Osteocyte (in vitro differentiated cells): ENCODE results near the gene ETHE1. TPM values are rescaled to one million over a fixed set of nuclear protein-coding genes. Genes with fewer than 3 reads are reported as not detected.

ENCODE experiments used
- DNase-seq: peaks from one replicate; pipeline ENCODE4 v3.0.0; 2021; ENCODE audit warnings: mixed read lengths; ENCODE audit not compliant: unreplicated experiment; ENCODE audit errors: extremely low spot score
- H3K27ac Mint-ChIP-seq: one replicate; pipeline ENCODE4 v1.8.0; 2021; ENCODE audit warnings: mild to moderate bottlenecking, mixed read lengths; ENCODE audit not compliant: unreplicated experiment
- H3K27me3 Mint-ChIP-seq: one replicate; pipeline ENCODE4 v1.8.0; 2021; ENCODE audit warnings: mixed read lengths; ENCODE audit not compliant: unreplicated experiment
- H3K36me3 Mint-ChIP-seq: one replicate; pipeline ENCODE4 v1.8.0; 2021; ENCODE audit warnings: mixed read lengths; ENCODE audit not compliant: unreplicated experiment
- H3K4me1 Mint-ChIP-seq: one replicate; pipeline ENCODE4 v1.8.0; 2021; ENCODE audit warnings: mixed read lengths; ENCODE audit not compliant: unreplicated experiment
- H3K4me3 Mint-ChIP-seq: one replicate; pipeline ENCODE4 v1.8.0; 2021; ENCODE audit warnings: mild to moderate bottlenecking, moderate library complexity, mixed read lengths; ENCODE audit not compliant: unreplicated experiment
- H3K9me3 Mint-ChIP-seq: one replicate; pipeline ENCODE4 v1.8.0; 2021; ENCODE audit warnings: mixed read lengths; ENCODE audit not compliant: unreplicated experiment
- total RNA-seq: library from RNA; stranded (reverse); gene quantifications from 2 replicates; pipeline ENCODE4 v1.2.1, GENCODE V29; 2021
- TF ChIP-seq, protein P1 (sequence below): fragments of 200-600 bp; sonication (generic); IDR thresholded peaks from 2 replicates; pipeline ENCODE4 v1.5.0; 2021; ENCODE audit warnings: antibody characterized with exemption, mild to moderate bottlenecking, moderate library complexity

The ETHE1 gene
- total RNA-seq, 1 donor from 2014 or later = 41.8 TPM

DNA sequence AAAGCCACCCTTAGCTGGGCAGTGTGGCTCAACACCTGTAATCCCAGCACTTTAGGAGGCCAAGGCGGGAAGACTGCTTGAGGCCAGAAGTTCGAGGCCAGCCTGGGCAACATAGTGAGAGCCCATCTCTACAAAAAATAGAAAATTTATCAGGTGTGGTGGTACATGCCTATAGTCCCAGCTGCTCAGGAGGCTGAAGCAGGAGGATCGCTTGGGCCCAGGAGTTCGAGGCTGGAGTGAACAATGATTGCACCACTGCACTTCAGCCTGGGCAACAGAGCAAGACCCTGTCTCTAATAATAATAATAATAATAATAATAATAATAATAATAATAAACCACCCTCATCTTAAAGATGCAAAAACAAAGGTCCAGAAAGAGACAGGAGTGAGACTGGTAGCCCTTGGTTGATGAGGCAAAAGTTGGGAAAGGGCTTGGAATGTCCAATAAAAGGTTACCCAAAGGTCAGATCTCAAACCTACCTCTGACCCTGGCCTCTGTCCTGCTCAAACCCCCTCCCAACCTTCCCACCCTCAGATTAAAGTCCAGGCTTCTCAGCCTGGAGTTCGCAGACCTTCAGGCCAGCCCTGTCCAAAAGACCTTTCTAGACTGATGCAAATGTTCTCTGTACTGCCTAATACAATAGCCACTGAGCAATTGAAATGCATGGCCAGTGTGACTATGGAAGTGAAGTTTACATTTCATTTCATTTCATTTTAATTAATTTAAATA lies 15.1 kb upstream of the ETHE1 start:
- TF ChIP-seq, protein P1, sequence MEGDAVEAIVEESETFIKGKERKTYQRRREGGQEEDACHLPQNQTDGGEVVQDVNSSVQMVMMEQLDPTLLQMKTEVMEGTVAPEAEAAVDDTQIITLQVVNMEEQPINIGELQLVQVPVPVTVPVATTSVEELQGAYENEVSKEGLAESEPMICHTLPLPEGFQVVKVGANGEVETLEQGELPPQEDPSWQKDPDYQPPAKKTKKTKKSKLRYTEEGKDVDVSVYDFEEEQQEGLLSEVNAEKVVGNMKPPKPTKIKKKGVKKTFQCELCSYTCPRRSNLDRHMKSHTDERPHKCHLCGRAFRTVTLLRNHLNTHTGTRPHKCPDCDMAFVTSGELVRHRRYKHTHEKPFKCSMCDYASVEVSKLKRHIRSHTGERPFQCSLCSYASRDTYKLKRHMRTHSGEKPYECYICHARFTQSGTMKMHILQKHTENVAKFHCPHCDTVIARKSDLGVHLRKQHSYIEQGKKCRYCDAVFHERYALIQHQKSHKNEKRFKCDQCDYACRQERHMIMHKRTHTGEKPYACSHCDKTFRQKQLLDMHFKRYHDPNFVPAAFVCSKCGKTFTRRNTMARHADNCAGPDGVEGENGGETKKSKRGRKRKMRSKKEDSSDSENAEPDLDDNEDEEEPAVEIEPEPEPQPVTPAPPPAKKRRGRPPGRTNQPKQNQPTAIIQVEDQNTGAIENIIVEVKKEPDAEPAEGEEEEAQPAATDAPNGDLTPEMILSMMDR = no peak
- H3K36me3 Mint-ChIP-seq = peaks cover 39% of the 10 kb centered on the region
- no peaks in the 10 kb centered on the region for H3K4me1 Mint-ChIP-seq
- H3K4me3 Mint-ChIP-seq = no peak overlapping the region
- no peak for DNase-seq
- peaks cover 5% of the 10 kb centered on the region for H3K9me3 Mint-ChIP-seq
- H3K27ac Mint-ChIP-seq = no peak overlapping the region
- H3K27me3 Mint-ChIP-seq = no peaks in the 10 kb centered on the region

DNA sequence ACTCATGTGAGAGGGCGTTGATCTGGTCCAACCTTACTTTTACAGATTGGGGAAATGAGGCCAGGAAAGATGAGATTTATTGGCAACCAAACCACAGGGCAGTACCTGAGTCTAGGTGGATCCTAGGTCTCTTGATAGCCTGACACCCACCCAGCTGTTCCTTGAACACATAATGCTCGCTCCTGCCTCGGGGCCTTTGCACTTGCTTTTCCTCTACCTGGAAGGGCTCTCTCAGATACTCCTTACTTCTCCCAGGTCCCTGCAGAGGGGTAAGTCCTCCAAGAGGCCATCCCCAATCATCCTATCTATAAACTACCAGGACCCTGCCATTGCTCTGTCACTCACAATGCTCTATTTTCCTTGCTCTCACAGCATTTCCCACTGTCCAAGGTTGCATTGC lies 13.4 kb upstream of the ETHE1 start:
- no peak overlapping the region for H3K4me3 Mint-ChIP-seq
- H3K4me1 Mint-ChIP-seq = peaks cover 2% of the 10 kb centered on the region
- no peaks in the 10 kb centered on the region for H3K27me3 Mint-ChIP-seq
- TF ChIP-seq, protein P1 = no peak
- no peak overlapping the region for H3K27ac Mint-ChIP-seq
- peaks cover 5% of the 10 kb centered on the region for H3K9me3 Mint-ChIP-seq
- no peak for DNase-seq
- peaks cover 41% of the 10 kb centered on the region for H3K36me3 Mint-ChIP-seq

- Mint-ChIP-seq H3K27ac (no peak overlapping the region), H3K4me3 (no peak overlapping the region), H3K9me3 (peaks cover 5% of the 10 kb centered on the region), H3K36me3 (peaks cover 34% of the 10 kb centered on the region), H3K27me3 (no peaks in the 10 kb centered on the region), H3K4me1 (peaks cover 5% of the 10 kb centered on the region)
- no peak for DNase-seq
- TF ChIP-seq, protein P1 = no peak
These were observed 11.9 kb upstream of the ETHE1 start for GRCh38 chr19:43538922-43539321.

- Mint-ChIP-seq H3K27ac (peak overlapping the region; percentile 97), H3K4me1 (peaks cover 19% of the 10 kb centered on the region), H3K4me3 (peak overlapping the region; percentile 53), H3K9me3 (peaks cover 5% of the 10 kb centered on the region), H3K27me3 (no peaks in the 10 kb centered on the region), H3K36me3 (peaks cover 22% of the 10 kb centered on the region)
- TF ChIP-seq, protein P1 = peak; percentile 50
- DNase-seq = peak; percentile 86
These were observed 8.1 kb upstream of the ETHE1 start for GRCh38 chr19:43534816-43535761.
